ENCODE data around the gene ZNF70.

ZNF70 gene
- total RNA-seq = 1.8 to 11.6 (median 5.7) reads per million in 17 experiments

DNA sequence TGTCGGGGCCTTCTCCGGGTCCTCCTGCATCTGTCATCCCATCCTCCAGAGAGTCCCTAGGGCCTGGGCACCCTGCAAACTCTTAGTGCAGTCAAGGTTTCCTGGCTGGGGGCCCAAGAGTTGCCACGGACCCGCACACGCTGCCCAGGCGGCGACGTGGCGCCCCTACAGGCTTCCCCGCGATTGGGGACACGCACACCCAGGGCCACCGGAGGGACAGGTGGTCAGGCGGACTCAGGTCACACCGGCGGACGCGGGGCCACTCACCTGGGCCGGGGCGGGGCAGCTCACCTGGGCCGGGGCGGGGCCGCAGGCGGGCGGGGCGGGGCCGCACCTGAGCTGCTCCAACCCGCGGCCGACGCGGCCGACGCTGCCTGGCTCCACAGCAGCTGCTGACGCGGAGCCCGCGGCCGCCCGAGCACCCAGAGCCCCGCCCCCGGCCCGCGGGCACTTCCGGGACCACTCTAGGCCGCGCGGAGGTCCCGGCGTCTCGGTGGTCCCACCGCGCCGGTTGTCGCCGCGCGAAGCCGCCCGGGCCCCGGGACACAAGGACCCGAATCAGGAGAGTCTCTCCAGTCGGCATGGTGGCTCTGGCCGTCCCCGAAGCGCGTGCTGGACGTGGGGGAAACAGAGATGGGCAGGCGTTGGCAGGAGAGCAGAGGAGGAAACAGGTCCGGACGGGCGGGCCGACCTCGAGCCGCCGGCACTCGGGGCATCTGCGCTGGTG is at the start of gene ZNF70:
TSS of gene ZNF70 (minus strand) at position 399 of the 727 bp plus-strand sequence. CDS start 5,972 bp downstream, outside the sequence.
- DNase-seq = peak; percentile 73 to 93 (median 84)

DNA sequence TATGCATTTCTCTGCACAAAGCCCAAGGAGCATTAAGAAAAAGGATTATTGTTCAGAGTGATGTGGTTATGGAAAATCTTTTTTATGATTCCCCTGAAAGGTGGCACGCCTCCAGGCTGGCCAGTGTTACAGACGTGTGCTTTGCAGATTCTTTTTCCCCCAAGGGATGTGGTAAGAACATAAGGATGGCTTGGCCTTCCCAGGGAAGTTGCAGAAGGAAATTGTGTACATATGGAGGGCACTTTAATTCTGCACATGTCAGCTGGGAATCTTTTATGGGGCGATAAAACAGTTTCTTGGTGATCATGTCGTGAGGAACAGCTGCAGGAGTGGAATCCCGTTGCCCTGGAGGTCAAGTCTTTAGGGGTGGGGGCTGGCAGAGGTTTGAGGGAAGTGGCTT is 45.5 kb upstream of the ZNF70 start:
- DNase-seq = no peak

DNA sequence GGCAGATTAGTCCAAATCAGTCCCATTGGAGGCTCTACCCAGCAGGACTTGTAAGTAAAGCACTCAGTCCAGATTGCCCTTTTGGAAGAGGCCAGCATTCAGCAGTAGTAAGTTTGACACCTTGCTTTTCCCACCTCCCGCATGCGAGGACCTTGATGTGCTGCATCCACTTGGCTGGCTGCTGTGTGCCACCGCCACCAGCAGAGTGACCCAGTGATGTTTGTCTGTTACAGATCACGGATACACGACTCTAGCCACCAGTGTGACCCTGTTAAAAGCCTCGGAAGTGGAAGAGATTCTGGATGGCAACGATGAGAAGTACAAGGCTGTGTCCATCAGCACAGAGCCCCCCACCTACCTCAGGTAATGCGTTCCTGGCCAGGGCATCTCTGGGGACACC is 42.4 kb upstream of the ZNF70 start:
- DNase-seq = no peak

DNA sequence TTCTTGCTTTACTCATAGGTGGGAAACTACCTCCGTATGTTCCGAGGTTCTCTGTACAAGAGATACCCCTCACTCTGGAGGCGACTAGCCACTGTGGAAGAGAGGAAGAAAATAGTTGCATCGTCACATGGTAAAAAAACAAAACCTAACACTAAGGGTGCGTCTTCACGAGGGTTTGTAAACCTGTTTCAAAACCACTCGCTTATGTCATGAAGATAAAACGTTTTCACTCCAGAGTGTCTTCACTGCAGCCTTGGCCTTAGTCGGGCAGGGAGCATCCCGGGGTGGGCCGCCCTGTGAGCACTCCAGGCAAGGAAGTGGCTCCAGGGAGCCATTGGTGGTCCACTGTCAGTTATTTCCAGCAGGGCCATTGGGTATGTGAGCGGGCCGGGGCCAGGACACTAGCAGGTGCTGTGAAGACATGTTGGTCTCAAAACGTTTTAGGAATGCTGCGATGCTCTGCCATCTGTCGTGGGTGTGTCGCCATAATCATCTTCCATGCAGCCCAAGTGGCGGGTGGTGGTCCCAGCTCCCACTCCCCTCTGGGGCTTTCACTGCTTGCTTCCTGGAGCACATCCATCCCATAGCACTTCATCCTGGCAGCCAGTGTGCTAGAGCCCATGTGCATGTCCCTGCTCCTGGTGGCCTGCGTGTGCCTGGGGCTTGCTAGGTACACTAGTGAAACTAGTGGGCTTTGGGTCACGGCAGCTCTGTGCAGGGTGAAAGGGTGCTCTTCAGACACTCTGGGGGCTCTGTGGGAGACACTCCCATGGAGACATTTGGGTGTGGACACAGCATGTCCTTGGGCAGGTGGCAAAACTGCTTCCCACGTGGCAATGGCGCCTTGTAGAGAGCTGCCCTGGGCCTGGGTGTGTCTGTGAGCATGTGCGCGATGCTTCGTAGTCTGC is 41.1 kb upstream of the ZNF70 start:
- no peak for DNase-seq

GRCh38 chr22:23790819-23791737 is 40.2 kb upstream of the ZNF70 start:
- no peak for DNase-seq

DNA sequence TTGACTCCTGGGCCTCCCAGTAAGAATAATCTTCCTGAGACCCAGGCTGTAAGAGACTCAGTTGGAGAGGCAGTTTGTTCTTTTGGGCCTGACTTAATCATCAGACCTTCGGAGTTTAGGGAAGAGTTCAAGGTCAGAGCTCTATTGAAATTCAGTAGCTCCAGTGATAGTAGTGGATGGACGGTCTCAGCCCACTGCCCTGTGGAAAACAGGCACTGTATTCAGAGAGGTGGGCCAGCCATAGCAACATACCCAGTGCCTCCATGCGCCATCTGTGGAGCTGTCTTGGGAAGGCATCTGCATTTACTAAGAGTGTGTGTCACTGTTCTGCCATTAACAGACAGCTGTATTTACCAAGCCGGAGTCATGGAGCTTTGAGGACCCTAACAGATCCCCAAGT is 38.7 kb upstream of the ZNF70 start:
- no peak for DNase-seq

GRCh38 chr22:23789121-23789520 is 38.2 kb upstream of the ZNF70 start:
- no peak for DNase-seq

GRCh38 chr22:23787910-23788309 is 37.0 kb upstream of the ZNF70 start:
- no peak for DNase-seq

GRCh38 chr22:23787600-23787896 is 36.6 kb upstream of the ZNF70 start:
- no peak for DNase-seq

- DNase-seq = peak; percentile 94 to 98 (median 97)
Measured at GRCh38 chr22:23786752-23787599, 36.1 kb upstream of the ZNF70 start, which contains the start of gene SMARCB1. Gene SMARCB1 (plus strand): TSS chr22:23786966. CDS start chr22:23787170, 204 bp downstream.

DNA sequence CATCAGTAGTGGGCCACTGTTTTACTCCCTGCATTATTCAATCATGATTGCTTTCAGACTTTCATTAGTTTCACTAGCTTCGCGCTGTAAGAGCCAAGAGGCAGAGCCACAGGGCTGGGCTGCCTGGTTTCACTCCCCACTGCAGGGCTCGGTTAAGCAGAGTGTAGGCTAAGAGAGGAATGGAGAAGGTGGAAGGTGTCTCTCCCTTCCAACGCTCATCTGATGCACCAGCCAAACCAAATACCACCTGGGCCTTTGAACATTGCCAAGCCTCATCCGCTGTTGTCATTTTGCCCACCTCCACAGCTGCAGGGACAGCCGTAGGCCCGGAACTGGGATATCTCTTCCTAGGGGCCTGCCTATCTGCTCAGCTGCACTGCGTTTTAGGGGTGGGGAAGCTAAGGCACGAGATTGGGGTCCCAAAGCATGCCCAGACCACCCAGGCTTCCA is 35.4 kb upstream of the ZNF70 start:
- DNase-seq = no peak

DNA sequence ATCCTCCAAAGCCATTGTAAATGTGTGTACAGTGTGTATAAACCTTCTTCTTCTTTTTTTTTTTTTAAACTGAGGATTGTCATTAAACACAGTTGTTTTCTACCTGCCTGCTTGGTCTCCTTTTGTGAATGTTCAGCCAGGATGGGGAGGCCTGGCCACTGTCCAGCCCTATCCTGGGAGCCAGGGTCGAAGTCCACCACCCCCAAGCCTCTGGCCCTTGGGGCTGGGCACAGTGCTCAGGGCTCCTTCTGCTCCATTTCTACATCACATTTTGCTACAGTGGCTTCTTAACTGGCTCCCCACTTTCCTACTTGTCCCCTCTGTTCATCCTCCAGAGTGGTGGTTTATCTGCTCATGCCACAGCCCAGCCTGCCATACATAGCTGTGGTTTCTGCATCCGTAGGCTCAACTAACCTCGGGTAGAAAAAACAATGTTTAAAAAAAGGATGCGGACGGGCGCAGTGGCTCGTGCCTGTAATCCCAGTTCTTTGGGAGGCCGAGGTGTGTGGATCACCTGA is 33.4 kb upstream of the ZNF70 start:
- no peak for DNase-seq

GRCh38 chr22:23783265-23784150 is 32.6 kb upstream of the ZNF70 start:
- no peak for DNase-seq

DNA sequence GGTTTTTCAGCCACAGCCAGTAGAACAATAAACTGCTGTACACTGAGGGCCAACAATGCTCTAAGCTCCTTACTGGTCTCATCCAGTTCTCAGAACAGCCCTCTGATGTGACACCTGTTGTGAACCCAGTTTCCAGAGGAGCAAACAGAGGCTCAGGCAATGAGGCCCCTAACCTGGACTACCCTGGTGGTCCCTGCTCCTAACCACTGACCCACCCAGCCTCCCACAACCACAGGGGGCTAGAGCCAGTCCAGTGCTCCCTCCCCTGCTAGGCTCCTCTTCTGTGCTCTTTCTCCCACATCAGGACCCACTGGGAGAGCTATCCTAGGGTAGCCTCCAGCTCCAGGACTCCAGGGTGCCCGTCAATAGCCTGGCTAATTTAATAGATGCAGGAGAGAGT is 31.8 kb upstream of the ZNF70 start:
- DNase-seq = no peak

DNA sequence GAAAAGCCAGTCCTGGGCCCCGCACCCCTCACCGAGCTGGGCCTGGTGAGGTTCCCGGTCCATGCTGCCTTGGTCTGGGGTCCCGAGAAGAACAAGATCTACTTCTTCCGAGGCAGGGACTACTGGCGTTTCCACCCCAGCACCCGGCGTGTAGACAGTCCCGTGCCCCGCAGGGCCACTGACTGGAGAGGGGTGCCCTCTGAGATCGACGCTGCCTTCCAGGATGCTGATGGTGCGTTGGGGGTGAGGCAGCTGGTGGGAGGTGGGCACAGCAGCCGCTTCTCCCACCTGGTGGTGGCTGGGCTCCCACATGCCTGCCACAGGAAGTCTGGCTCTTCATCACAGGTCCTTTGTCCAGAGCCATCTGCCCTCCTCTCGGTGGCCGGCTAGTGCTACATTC is 31.3 kb upstream of the ZNF70 start:
- no peak for DNase-seq

DNA sequence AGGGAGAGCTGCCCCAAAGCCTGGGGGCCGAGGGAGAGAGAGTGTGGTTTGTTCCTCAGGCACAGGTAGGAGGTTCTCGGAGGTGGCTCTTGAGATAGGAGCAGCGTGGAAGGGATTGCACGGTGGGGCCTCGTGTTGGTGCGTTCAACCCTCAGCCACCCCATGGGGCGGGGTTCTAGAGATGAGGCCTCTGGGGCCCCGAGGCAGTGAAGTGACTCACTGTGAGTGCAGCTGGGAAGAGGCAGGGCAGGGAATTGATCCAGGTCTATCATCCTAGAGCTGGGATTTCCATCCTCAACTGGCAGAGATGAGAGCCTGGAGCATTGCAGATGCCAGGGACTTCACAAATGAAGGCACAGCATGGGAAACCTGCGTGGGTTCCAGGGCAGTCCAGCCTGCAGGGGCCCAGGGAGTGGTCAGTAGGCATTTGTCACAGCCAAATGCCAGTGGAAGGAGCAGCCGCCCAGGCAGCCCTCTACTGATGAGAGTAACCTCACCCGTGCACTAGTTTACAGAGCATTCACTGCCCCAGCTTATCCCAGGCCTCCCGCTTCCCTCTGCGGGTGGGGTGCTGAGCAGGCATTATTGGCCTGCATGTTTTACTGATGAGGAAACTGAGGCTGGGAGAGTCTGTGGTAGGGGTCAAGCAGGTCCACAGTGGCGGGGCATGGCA is 30.7 kb upstream of the ZNF70 start:
- DNase-seq = no peak

DNA sequence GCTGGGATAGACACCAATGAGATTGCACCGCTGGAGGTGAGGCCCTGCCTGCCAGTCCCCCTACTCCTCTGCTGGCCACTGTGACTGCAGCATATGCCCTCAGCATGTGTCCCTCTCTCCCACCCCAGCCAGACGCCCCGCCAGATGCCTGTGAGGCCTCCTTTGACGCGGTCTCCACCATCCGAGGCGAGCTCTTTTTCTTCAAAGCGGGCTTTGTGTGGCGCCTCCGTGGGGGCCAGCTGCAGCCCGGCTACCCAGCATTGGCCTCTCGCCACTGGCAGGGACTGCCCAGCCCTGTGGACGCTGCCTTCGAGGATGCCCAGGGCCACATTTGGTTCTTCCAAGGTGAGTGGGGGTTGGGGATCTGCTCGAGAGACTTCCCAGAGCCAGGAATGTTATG is 30.2 kb upstream of the ZNF70 start:
- no peak for DNase-seq

- DNase-seq = no peak
Measured at GRCh38 chr22:23780146-23780748, 29.3 kb upstream of the ZNF70 start.

DNA sequence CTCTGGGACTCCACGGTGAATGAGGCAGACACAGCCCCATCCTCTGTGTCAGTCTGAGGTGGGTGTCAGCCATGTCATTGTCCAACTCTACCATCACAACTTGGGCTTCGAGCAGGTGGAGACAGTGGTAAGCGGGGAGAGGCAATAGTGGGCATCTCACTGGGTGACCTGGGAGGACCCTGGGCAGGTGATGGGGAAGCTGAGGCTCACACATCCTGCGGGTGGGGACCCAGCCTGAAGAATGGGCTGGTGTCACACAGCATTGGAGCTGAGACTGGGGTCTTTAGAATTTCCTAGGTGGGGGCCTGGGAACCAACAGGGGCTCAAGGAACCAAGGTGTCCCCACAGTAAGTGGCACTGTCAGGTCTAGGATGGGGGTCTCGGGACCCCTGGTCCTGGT is 28.8 kb upstream of the ZNF70 start:
- DNase-seq = no peak

Measured in suppressor macrophage (primary cell).